PC-3 (cell line): Measurements from ENCODE around the gene ETNK2.

Source experiments
- EZH2 ChIP-seq: fragments of 300-600 bp; sonication (generic); IDR thresholded peaks from one replicate; pipeline ENCODE4 v1.6.1; 2017; ENCODE audit warnings: antibody characterized with exemption, mild to moderate bottlenecking, low read length; ENCODE audit not compliant: unreplicated experiment
- TF ChIP-seq, protein P1 (sequence below): fragments of 300-600 bp; sonication (generic); conservative IDR thresholded peaks from 2 replicates; pipeline ENCODE4 v1.5.1; 2017; ENCODE audit warnings: antibody characterized with exemption, low read depth, mild to moderate bottlenecking, low read length

DNA sequence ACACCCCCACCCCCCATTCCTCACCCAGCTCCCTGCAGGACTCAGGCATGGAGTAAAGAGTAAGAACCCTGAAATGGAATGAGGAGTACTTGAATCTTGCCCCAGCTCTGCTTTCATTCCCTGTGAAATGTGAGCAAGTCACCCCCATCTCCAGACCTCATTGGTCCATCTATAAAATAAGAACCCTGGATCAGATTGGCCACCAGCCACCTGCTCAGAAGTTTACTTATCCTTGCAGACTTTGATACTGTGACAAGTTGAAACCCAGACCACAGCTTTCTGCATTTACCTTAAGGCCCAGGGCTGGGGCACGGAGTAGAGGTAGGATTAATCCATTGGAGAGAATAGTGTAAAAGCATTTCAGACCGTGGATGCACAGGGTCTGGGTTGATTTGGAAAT lies 42.2 kb upstream of the ETNK2 start:
- TF ChIP-seq, protein P1, sequence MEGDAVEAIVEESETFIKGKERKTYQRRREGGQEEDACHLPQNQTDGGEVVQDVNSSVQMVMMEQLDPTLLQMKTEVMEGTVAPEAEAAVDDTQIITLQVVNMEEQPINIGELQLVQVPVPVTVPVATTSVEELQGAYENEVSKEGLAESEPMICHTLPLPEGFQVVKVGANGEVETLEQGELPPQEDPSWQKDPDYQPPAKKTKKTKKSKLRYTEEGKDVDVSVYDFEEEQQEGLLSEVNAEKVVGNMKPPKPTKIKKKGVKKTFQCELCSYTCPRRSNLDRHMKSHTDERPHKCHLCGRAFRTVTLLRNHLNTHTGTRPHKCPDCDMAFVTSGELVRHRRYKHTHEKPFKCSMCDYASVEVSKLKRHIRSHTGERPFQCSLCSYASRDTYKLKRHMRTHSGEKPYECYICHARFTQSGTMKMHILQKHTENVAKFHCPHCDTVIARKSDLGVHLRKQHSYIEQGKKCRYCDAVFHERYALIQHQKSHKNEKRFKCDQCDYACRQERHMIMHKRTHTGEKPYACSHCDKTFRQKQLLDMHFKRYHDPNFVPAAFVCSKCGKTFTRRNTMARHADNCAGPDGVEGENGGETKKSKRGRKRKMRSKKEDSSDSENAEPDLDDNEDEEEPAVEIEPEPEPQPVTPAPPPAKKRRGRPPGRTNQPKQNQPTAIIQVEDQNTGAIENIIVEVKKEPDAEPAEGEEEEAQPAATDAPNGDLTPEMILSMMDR: no peak
- TF ChIP-seq EZH2: no peak
